Endothelial cell of umbilical vein (primary cell): ENCODE measurements around the gene OR10C1.

Experiments
- CTCF ChIP-seq, 2 donors: IDR thresholded peaks; 1 replicate in 1 of 2; 2 replicates in 1 of 2; pipeline ENCODE4 v1.5.1; 2011; ENCODE audit warnings: low read length in 2 of 2, mild to moderate bottlenecking in 2 of 2, moderate library complexity in 2 of 2, control low read depth in 1 of 2, inconsistent platforms in 1 of 2, low read depth in 1 of 2; ENCODE audit not compliant: insufficient read depth in 1 of 2; ENCODE audit errors: extremely low read depth in 1 of 2
- MAX ChIP-seq: IDR thresholded peaks from 2 replicates; pipeline ENCODE4 v1.6.1; 2011; ENCODE audit not compliant: insufficient read depth, insufficient read length
- POLR2A ChIP-seq: IDR thresholded peaks from 2 replicates; pipeline ENCODE4 v1.6.1; 2012; ENCODE audit warnings: low read depth, mild to moderate bottlenecking, control low read depth, low read length
- POLR2AphosphoS5 ChIP-seq: IDR thresholded peaks from 2 replicates; pipeline ENCODE4 v1.6.1; 2012; ENCODE audit warnings: low read depth, mild to moderate bottlenecking, control low read depth, low read length, moderate library complexity; ENCODE audit not compliant: insufficient read depth

GRCh38 chr6:29439006-29439405, at the start of gene OR10C1:
- TF ChIP-seq POLR2AphosphoS5: no peak
- no peak for TF ChIP-seq POLR2A
- no peak for TF ChIP-seq CTCF (IDR thresholded peaks at IDR 0.05; ENCODE audit: extremely low read depth in 1 of 2, insufficient read depth in 1 of 2, low read depth in 1 of 2, low read length in 2 of 2)
- TF ChIP-seq MAX: no peak
